Measurements from ENCODE around the gene PRR18.

PRR18 gene

DNA sequence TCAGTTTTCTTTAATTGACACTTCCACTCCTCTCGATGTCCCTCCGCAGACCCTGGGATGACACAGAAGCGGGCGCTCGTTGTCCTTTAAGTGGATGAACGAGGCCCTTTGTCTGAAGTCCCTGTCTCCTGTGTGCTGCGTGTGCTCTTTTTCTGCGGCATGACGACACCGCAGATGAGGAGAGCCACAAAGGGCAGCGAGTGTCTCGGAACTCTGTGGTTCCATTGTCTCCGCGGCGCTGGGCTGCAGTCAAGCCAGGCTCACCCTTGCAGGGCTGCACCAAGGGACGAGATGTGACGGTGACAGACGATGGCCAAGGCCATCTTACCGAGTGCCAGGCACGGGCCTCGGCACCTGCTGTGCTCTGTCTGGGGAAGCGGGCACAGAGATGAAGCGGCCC lies 10.6 kb downstream of the PRR18 start:
- Histone ChIP-seq H3K9me3 (ENCODE audit: insufficient read depth, low read length, severe bottlenecking) (no peaks in the 10 kb centered on the region), H3K36me3 (ENCODE audit: insufficient read depth, low read length) (no peaks in the 10 kb centered on the region), H4K20me1 (ENCODE audit: insufficient read depth, low read length) (no peaks in the 10 kb centered on the region), H3K4me3 (ENCODE audit: low read depth in 1 of 2, low read length in 2 of 2) (no peak overlapping the region), H3K4me2 (ENCODE audit: insufficient read depth, low read length) (no peak overlapping the region), H3K4me1 (ENCODE audit: insufficient read depth, low read length) (no peaks in the 10 kb centered on the region), H3K79me2 (ENCODE audit: insufficient read depth, low read length) (no peaks in the 10 kb centered on the region), H2AFZ (ENCODE audit: low read depth, low read length) (no peak overlapping the region), H3K27me3 (ENCODE audit: insufficient read depth, low read length, poor library complexity) (no peaks in the 10 kb centered on the region), H3K9ac (ENCODE audit: low read depth, low read length) (no peak overlapping the region), H3K27ac (ENCODE audit: low read length) (no peak overlapping the region)
- DNase-seq (no peak), ATAC-seq (ENCODE audit: insufficient read depth, low read depth) (no peak)
- no peak for TF ChIP-seq EZH2 (IDR thresholded peaks at IDR 0.05; ENCODE audit: borderline replicate concordance, low read depth, low read length, severe bottlenecking)
- TF ChIP-seq, protein P1, sequence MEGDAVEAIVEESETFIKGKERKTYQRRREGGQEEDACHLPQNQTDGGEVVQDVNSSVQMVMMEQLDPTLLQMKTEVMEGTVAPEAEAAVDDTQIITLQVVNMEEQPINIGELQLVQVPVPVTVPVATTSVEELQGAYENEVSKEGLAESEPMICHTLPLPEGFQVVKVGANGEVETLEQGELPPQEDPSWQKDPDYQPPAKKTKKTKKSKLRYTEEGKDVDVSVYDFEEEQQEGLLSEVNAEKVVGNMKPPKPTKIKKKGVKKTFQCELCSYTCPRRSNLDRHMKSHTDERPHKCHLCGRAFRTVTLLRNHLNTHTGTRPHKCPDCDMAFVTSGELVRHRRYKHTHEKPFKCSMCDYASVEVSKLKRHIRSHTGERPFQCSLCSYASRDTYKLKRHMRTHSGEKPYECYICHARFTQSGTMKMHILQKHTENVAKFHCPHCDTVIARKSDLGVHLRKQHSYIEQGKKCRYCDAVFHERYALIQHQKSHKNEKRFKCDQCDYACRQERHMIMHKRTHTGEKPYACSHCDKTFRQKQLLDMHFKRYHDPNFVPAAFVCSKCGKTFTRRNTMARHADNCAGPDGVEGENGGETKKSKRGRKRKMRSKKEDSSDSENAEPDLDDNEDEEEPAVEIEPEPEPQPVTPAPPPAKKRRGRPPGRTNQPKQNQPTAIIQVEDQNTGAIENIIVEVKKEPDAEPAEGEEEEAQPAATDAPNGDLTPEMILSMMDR (IDR thresholded peaks at IDR 0.05; ENCODE audit: borderline replicate concordance, extremely low read depth, low read length, poor library complexity, severe bottlenecking) = no peak

DNA sequence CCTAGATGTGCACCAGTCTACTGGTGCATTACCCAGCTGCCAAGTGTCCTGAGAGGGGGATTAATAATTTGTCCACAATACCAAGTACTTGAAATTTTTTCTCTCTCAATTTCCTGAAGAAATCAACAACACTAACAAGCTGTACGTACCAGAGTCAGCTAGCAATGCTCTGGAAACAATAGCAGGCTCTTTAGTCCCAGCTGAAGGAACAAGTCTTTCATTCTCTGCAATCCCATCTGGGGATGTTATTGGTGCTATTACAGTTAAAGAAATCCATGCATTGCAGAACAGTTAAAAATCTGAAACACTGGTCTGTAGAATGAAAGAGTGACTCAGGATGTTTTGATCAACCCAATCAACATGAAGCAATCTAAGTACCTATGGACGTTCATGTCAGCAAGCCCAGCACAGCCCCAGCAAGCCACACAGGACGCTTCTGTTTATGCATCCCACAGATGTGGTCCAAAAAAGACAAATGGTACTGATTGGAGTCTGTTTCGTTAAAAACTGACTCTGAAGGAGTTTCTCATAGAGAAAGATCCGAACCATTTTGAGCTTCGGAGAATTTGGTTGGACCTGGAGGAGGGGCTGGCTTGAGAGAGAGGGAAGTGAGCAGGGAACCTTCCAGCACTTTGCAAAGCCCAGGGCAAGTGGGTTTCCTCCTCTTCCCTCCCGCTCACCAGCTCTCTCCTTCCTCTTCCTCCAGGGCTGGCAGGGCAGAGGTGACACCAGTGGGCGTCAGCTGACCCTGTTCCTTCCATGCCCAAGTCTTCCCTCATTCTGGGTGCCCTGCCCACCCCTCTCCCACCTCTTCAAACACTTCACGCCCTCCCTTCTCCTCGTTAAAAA lies 11.9 kb downstream of the PRR18 start:
- Histone ChIP-seq H3K79me2 (ENCODE audit: insufficient read depth, low read length) (no peaks in the 10 kb centered on the region), H3K9ac (ENCODE audit: low read depth, low read length) (no peak overlapping the region), H3K27ac (ENCODE audit: low read length) (no peak overlapping the region), H3K36me3 (ENCODE audit: insufficient read depth, low read length) (no peaks in the 10 kb centered on the region), H4K20me1 (ENCODE audit: insufficient read depth, low read length) (no peaks in the 10 kb centered on the region), H3K4me3 (ENCODE audit: low read depth in 1 of 2, low read length in 2 of 2) (no peak overlapping the region), H3K4me1 (ENCODE audit: insufficient read depth, low read length) (no peaks in the 10 kb centered on the region), H3K27me3 (ENCODE audit: insufficient read depth, low read length, poor library complexity) (no peaks in the 10 kb centered on the region), H3K4me2 (ENCODE audit: insufficient read depth, low read length) (no peak overlapping the region), H2AFZ (ENCODE audit: low read depth, low read length) (no peak overlapping the region), H3K9me3 (ENCODE audit: insufficient read depth, low read length, severe bottlenecking) (no peaks in the 10 kb centered on the region)
- TF ChIP-seq, protein P1 (IDR thresholded peaks at IDR 0.05; ENCODE audit: borderline replicate concordance, extremely low read depth, low read length, poor library complexity, severe bottlenecking) = no peak
- TF ChIP-seq EZH2 (IDR thresholded peaks at IDR 0.05; ENCODE audit: borderline replicate concordance, low read depth, low read length, severe bottlenecking) = no peak
- DNase-seq = no peak
- no peak for ATAC-seq (ENCODE audit: insufficient read depth, low read depth)

- Histone ChIP-seq H3K79me2 (ENCODE audit: insufficient read depth, low read length) (no peaks in the 10 kb centered on the region), H3K4me1 (ENCODE audit: insufficient read depth, low read length) (no peaks in the 10 kb centered on the region), H3K27me3 (ENCODE audit: insufficient read depth, low read length, poor library complexity) (no peaks in the 10 kb centered on the region), H3K9me3 (ENCODE audit: insufficient read depth, low read length, severe bottlenecking) (no peaks in the 10 kb centered on the region), H3K36me3 (ENCODE audit: insufficient read depth, low read length) (no peaks in the 10 kb centered on the region), H3K4me2 (ENCODE audit: insufficient read depth, low read length) (no peak overlapping the region), H3K4me3 (ENCODE audit: low read depth in 1 of 2, low read length in 2 of 2) (no peak overlapping the region), H3K9ac (ENCODE audit: low read depth, low read length) (no peak overlapping the region), H3K27ac (ENCODE audit: low read length) (no peak overlapping the region), H4K20me1 (ENCODE audit: insufficient read depth, low read length) (no peaks in the 10 kb centered on the region), H2AFZ (ENCODE audit: low read depth, low read length) (no peak overlapping the region)
- TF ChIP-seq, protein P1 (IDR thresholded peaks at IDR 0.05; ENCODE audit: borderline replicate concordance, extremely low read depth, low read length, poor library complexity, severe bottlenecking) = no peak
- no peak for TF ChIP-seq EZH2 (IDR thresholded peaks at IDR 0.05; ENCODE audit: borderline replicate concordance, low read depth, low read length, severe bottlenecking)
- DNase-seq = no peak
- no peak for ATAC-seq (ENCODE audit: insufficient read depth, low read depth)
Observed at GRCh38 chr6:166293731-166294584, 14.2 kb downstream of the PRR18 start.
